NOMO-1 treated with DMSO at 0.1 percent for 48 hours (cell line): ENCODE data around the gene PRORP.
"Not testable (repeated sequence)": the region's sequence is repeated elsewhere in the genome, so short reads cannot be mapped to it uniquely, and the experiment has no call there.

Experiments used
- DNase-seq: peaks from one replicate; lab custom pipeline; 2025; ENCODE audit not compliant: unreplicated experiment; lab: John Stamatoyannopoulos, UW

The PRORP gene

DNA sequence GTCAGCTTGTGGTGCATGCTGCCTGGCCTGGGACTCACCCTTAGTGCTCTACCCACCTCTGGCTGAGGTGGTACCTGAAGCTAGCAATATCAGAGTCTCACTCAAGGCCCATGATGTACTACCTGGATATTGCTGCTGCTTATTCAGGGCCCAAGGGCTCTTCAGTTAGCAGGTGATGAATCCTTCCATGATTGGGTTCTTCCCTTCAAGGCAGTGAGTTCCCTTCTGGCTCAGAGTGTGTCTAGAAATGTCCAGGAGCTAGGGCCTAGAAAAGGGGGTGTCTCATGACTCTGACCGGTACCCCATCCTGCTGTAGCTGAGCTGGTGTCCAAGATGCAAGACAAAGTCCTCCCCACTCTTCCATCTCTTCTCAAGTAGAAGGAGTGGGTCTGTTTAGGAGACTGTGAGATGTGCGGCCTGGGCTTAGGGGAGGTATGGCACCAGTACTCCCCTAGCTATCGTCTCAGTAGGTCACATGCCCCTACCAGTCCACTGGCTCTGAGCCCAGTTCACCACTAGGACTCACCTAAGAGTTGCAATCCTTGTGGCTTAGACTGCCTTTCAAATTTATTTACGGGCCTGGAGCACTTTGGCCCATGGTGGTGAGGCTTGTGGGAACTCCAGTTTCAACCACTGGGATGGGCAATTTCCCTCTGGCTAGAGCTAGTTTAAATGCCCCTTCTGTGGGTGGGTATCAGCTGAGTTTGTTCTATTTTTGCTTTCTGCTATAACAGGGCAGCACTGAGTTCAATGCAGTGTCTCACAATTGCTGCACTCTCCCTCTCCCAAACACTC is 12.2 kb downstream of the PRORP start:
- DNase-seq, result no peak

DNA sequence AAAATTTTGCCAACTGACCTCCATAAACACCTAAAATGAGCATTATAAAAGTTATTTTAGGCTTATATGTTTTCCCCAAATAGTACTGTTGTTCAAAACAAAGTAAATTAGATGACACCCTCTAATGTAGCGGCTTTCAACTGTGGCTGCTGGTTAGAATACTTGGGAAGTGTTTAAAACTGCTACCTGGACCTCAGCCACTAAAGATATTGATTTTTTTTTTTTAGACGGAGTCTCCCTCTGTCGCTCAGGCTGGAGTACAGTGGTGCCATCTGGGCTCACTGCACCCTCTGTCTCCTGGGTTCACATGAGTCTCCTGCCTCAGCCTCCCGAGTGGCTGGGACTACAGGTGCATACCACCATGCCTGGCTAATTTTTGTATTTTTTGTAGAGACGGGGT is 16.2 kb downstream of the PRORP start:
- no peak for DNase-seq

DNA sequence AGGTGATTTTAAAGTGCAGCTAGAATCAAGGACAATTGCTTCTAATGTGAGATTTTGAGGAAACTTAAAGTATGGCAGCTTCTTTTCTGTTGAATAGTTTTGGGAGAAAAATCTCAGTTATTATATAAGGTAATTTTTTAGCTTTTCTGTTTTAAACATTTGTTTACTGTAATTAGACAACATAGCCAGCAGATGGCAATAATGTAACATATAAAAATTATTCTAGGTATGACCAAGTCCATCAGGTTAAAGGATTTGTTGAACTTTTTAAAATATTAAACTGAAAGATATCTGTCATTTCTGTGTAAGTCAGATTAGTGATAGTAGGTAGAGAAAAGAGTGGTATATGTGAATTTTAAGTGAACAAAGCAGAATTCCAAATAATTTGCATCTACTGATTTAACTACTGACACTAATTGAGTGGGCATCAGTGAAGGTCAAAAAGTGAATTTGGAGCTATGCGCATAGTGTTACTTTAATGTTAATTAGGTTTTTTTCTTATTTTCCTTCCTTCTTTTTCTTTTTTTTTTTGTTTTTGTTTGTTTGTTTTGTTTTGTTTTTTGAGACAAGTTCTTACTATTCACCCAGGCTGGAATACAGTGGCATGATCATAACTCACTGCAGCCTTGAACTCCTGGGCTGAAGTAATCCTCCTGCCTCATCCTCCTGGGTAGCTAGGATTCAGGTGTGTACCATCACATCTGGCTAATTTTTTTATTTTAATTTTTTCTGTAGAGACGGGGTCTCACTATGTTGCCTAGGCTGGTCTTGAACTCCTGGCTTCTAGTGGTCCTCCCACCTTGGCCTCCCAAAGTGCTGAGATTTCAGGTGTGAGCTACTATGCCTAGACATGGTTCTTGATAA is 18.6 kb downstream of the PRORP start:
- DNase-seq, result no peak

DNA sequence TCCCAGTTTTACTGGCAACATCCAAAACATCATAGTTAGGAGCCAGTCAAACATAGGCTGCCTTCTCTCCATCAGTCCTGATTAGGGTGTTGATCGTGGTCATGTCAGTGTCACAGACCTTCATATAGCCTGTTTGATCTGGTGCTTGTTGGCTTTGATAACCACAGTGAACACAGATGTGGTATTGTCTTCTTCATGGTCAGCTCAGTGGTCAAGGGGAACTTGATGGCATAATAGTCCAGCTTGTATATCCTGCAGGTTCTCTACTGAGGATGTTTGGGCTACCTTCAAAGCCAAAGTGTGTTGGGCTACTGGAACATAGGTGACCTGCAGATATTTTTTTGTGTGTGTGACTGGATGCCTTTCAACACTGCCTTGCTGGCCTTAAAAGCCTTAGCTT is 21.7 kb downstream of the PRORP start:
- no peak for DNase-seq

DNA sequence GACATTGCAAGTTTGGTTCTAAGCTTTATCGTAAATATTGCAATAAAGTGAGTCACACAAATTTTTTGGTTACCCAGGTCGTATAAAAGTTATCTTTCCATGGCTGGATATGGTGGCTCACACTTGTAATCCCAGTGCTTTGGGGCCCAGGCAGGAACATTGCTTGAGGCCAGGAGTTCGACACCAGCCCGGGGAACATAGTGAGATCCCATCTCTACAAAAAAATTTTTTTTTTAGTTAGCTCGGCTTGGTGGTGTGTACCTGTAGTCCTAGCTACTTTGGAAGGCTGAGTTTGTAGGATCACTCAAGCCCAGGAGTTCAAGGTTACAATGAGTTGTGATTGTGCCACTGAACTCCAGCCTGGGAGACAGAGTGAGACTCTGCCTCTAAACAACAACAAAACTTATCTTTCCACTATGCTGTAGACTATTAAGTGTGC is 24.4 kb downstream of the PRORP start:
- no peak for DNase-seq

DNA sequence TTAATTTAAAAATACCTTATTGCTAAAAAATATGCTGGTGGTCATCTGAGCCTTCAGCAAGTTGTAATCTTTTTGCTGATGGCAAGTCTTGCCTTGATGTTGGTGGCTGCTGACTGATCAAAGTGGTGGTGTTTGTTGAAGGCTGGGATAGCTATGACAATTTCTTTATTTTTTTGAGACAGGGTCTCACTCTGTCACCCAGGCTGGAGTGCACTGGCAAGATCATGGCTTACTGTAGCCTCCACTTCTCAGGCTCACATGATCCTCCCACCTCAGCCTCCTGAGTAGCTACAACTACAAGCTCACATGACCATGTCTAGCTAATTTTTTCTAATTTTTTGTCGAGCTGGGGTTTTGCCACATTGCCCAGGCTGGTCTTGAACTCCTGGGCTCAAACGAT is 24.8 kb downstream of the PRORP start:
- DNase-seq, result no peak

DNA sequence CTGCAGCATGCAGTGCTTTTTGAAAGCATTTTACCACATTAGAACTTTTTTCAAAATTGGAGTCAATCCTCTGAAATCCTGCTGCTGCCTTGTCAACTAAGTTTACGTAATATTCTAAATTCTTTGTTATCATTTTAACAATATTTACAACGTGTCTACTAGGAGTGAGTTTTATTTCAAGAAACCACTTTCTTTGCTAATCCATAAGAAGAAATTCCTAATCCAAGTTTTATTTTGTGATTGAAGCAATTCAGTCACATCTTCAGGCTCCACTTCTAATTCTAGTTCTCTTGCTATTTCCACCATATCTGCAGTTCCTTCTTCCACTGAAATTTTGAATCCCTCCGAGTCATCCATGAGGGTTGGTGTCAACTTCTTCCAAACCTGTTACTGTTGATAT is 25.4 kb downstream of the PRORP start:
- no peak for DNase-seq

DNA sequence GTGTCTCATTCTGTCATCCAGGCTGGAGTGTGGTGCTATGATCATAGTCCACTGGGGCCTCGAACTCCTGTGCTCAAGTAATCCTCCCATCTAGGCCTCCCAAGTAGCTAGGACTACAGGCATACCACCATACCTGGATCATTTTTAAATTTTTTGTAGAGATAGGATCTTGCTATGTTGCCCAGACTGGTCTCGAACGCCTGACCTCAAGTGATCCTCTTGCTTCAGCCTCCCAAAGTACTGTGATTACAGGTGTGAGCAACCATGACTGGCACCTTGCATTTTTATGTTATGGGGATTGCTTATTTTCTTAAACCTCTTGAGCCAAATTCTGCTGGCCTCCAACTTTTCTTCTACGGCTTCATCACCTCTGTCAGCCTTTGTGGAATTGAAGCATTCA is 26.9 kb downstream of the PRORP start:
- DNase-seq, result no peak

DNA sequence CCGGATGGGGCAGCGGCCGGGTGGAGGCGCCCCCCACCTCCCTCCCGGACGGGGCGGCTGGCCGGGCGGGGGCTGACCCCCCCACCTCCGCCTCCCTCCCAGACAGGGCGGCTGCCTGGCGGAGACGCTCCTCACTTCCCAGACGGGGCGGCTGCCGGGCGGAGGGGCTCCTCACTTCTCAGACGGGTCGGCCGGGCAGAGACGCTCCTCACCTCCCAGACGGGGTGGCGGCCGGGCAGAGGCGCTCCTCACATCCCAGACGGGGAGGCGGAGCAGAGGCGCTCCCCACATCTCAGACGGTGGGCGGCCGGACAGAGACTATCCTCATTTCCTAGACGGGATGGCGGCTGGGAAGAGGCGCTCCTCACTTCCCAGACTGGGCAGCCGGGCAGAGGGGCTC is 30.2 kb downstream of the PRORP start:
- DNase-seq, result not testable (repeated sequence)

DNA sequence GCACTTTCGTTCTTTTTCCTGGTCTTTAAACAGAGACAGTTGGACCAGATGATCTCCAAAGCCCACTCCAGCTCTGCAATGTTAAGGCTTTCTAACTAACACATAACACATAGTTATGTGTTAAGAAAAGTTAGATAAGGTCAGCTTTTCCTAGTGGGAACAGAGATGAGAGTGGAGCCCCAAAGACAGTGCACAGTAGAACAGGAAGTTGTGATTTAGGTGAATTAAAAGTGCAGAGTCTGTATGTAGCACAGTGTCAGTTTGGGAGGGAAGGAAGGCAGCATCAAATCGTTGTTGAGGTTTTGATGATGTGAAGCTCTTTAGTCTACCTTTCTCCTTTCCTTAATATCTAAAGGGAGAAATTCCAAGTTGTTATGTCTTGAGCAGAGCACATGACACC is 31.7 kb downstream of the PRORP start:
- no peak for DNase-seq

DNA sequence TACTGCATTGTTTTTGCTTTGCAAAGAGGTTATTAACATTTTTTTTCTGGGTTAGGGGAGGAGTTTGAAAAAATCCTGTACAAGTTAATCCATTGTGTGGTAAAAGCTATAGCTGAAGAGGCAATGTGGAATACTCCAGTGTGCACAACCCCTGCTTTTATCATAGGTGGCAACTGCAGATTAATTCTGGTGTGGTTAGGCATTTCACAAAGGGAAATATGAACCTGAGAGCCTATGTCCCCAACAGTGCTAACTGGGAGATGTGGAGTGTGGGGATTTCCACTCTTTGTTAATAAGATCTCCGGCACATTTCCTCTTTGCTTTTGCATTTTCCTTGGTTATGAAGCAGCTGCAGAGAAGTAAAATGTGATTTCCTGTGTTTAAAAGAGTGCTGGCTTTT is 33.6 kb downstream of the PRORP start:
- no peak for DNase-seq

DNA sequence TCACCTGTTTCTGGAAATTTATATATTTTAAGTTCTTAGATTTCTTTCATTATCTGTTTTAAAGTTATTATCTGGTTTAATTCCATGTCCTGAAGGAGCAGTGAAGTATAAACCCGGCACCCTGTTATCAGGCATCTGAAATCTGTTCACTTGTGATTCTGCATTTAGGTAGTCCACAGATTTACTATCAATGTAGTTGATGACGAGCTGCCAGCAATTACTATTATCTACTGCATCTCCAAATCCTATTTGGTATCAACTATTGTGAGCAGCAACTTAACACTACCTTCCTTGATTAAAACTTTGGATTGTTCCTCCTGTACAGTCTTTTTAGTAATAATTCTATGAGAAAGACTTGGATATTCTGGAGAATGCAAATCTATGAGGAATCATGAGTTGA is 36.1 kb downstream of the PRORP start:
- no peak for DNase-seq

DNA sequence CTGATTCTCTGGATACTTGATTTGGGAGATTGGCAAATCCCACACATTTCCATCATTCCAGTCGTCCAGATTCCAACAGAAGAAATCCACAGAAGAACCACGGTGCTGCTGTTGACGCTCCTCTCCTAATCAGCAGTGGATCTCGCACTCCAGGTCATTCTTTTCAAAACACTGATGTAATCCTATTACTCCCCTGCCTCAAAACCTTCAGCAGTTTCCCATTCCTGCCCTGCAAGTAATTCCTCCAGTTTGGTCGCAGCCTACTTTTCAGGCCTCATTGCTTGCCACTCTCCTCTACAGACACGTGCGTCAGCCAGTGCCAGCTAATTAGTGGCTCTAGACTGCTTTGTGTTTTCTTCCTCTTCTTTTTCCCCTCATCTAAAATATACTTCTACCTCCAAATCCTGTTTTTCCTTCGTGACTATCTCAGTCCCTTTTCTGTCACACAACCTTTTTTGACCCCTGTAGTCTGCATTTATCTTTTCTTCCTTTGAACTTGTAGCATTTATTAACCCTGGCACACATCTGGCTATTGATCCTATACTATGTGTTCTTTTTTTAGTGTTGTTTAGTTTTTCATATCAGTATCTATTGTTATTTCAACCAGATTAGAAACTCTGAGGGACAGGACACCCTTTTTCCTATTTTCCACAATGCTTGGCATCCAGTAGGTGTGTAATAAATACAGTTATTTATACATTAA is 36.8 kb downstream of the PRORP start:
- no peak for DNase-seq

DNA sequence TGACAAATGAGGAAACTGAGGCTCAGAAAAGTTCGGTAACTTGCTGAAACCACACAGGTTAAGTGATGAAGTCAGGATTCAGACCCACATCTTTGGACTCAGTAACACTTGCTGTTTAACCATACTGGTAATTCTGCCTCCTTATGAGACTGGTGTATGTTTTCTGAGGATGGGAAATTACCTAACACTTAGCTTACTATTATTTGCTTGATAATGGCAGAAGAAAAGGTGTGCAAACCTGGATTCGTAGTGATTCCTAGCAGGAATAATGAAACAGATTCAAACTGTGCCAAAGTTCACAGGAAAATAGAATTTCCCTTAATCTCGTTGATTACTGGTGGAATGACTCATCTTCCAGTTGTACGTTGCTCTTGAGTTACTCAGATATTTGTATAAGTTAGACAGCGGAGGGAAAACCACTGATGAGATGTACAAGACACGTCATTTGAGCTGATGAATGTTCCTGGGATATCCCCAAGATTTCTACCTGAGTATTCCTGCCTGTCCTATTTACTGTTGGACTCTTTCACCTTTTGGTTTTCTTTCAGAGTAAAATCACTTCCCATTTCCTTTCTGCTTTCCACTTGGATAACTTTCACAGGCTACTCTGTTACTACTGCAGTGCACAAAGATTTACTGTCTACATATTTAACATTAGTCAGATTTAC is 37.5 kb downstream of the PRORP start:
- DNase-seq, result no peak

DNA sequence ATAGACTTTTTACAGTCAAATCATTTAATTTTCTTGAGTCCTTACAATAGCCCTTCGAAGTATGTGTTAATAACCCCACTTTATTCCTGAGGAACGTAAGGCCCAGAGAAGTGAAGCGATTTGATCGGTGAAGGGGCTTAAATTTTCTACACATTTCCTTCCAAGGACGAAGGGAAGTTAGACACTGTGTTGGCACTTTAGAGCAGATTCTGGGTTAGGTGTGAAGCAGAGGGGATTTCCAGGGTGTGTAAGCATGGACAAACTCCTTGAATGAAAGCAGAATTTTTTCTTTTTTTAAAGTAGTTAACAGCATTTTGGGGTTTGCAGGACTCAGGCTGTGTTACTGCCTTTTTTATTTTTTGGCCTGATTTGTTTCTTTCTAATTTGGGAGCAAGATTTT is 38.9 kb downstream of the PRORP start:
- DNase-seq, result no peak

DNA sequence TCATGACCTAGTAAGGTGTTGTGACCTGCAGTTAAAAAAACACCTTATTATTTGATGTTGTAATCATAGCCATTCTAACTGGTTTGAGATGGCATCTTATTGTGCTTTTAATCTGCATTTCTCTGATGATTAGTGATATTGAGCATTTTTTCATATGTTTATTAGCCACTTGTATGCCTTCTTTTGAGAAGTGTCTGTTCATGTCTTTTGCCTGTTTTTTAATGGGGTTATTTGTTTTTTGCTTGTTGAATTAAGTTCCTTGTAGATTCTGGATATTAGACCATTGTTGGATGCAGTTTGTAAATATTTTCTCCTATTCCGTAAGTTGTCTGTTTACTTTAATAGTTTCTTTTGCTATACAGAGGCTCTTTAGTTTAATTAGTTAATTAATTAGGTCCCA is 41.0 kb downstream of the PRORP start:
- DNase-seq, result no peak

DNA sequence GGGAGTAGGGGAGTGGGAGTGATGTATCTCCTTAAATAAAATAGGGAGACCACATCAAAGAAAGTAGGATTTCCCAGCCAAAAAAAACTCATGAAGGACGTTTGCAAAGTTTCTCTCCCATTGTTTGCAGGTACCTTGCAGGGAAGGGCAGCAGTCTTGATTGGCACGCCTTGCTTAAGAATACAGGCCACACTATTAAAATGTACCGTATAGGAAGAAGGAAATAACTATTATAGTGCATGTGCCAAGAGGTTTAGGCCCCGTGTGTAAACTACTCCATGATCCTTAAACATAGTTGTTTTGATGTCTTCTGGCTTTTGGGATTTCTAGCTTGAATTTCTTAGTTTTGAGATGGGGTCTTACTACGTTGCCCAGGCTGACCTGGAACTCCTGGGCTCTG is 42.5 kb downstream of the PRORP start:
- DNase-seq, result no peak

DNA sequence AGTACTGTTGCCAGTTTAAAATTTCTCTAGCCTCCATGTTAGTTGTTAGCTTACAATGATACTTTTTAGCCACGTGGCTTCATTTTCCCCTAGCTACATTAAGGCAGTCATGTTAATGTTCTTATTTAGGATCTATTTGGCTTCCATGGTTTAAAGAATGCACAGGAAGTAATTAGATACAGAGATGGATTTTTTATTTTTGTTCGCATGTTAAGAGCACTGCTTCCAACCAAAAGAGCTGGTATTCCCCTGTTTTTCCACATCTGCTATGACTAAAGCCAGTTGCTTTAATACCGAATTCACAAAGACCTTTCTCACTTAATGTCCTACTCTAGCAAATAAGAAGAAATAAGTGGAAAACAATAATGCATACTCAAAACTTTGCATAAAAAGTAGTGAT is 45.1 kb downstream of the PRORP start:
- DNase-seq, result no peak
